HG03097 (cell line): ENCODE measurements around the gene PRPF19.
"Not testable (repeated sequence)": the region's sequence is repeated elsewhere in the genome, so short reads cannot be mapped to it uniquely, and the experiment has no call there.

Experiments used
- ATAC-seq: cut with Tn5 transposase; IDR thresholded peaks from one replicate; pipeline ENCODE4 v1.9.1; 2021; ENCODE audit not compliant: unreplicated experiment, low FRiP score

The PRPF19 gene

GRCh38 chr11:60910281-60910687 lies 3.9 kb upstream of the PRPF19 start:
- ATAC-seq, result peak; percentile 29

- not testable (repeated sequence) for ATAC-seq
These were observed 3.4 kb upstream of the PRPF19 start for GRCh38 chr11:60909680-60910280.

GRCh38 chr11:60908803-60909202 lies 2.4 kb upstream of the PRPF19 start:
- ATAC-seq, result no peak

- no peak for ATAC-seq
These were observed 753 bp downstream of the PRPF19 start for GRCh38 chr11:60905551-60906113.

DNA sequence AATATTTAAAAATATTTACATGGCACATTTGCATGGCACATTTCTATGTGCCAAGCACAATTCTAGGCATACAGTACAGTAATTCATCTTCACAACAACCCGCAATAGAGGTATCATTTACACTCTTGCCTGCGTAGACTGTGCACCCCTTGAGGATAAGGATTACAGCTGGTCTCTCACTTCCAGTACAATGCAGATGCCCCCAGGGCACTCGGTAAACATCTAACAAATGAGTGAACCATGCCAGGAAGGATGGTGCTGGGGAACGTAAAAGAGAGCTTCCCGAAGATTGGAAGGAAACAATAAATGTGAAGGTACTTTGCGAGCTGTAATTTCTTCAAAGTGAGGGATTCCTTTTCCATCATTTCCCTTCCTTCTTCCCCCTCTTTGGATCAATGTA lies 1.3 kb downstream of the PRPF19 start:
- no peak for ATAC-seq

- no peak for ATAC-seq
These were observed 3.8 kb downstream of the PRPF19 start for GRCh38 chr11:60902625-60903024.

DNA sequence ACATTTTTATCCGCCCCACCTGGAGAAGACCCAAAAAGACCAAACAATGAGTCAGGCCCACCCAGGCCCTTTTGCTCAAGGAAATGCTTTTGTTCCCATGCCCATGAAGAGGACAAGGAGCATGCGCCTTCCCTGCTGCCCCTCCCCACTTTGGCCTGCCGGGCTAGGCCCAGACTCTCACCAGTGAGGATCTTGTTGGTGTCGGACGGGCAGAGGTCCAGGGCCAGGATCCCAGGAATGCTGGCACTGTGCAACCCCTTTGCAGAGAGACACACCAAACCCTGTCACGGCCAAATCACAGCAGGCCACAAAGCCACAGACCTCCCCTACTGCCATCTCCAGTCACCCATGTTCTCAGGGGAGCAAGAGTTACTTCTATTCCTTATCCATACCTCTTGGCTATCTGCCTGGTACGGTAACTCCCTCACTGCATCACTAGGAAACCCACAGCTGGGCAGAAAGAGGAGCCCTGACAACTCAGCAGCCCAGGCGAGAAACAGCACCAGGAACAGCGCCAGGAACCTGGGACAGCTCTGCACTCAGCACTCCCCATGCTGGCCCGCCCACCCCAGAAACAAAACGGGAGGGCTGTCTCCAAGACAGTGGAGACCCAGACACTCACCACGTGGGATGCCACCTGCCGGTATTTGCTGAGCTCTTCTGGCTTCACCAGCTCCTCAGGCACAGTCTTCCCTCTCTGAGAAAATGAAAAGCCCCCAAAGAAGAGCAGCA lies 5.5 kb downstream of the PRPF19 start:
- ATAC-seq, result no peak

DNA sequence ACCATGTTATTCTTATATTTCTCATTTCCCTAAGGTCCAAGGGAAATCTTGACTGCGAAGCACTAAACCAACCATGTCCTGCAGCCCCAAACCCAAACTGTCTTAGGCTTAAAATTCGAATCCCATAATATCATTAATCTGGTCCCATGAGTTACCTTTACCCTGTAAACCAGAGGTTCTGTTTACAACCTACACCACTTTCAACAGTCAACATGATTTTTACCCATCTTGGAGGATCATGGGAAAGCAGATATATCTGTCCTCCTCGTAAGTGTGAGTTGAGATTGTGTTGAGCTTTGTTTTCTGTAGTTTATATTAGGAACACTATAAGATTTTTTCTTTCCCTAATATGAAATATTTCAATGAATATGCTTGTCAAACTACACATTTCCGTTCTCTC lies 6.4 kb downstream of the PRPF19 start:
- no peak for ATAC-seq

GRCh38 chr11:60899046-60899936 lies 7.1 kb downstream of the PRPF19 start:
- no peak for ATAC-seq

DNA sequence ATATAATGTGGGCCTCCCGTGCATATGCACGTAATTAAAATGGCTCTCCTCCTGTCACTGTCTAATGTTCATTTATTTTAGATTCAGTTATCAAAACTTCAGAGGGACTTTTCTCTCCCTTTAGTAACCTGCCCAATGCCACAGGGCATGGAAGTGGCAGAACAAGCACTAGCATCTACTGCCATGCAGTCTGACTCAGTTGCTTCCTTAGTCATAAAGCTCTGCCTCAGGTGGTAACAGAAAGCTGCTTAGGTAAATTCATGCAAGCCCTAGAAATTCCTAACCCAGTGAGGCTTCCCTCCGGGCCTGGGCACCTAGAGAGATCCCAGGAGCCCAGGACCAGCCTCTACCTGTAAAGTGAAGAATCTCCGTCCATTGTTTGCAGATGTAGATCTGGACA lies 8.9 kb downstream of the PRPF19 start:
- ATAC-seq, result no peak

DNA sequence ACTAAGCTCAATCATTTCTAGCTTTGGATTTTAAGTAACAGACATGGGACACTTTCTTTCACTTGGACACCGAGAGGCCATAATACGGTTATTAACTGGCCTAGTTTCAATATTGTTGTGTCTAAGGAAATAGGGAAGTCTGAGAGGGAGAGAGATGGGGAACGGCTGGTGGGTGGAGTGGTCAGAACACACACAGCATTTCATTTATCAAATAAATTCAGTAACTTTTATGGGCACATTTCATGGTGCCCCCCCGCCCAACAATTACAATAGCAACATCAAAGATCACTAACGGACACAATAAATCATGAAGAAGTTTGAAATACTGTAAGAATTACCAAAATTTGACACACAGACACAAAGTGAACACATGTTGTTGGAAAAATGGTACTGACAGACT lies 10.7 kb downstream of the PRPF19 start:
- no peak for ATAC-seq

DNA sequence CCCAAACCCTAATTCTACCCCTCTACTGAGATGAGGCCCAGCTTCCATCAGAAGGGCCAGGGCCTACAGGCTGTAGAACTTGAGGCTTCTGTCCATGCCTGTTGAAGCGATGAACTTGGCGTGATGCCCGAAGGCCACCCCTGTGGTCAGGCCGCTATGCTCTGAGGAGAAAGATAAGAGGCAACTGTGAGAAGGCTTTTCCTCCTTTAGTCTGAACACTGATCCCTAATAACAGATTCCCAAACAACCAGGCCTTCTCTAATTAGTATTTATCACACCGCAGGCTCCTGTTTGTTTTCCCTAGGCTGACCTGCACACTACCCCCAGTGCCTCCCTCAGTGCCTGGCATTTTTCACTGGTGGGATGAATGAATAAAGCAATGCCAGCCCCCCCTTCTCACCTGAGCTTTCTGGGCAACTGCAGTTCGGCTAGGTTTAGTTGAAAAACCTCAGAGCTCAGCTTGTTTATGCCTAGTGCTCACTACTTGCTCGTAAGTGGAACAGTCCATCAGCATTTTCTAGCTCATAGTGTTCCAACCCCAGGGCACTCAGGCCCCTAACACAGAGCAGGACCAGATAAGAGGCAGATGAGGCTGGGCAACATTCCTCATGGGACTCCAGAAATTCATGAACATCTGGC lies 15.2 kb downstream of the PRPF19 start:
- ATAC-seq, result no peak

DNA sequence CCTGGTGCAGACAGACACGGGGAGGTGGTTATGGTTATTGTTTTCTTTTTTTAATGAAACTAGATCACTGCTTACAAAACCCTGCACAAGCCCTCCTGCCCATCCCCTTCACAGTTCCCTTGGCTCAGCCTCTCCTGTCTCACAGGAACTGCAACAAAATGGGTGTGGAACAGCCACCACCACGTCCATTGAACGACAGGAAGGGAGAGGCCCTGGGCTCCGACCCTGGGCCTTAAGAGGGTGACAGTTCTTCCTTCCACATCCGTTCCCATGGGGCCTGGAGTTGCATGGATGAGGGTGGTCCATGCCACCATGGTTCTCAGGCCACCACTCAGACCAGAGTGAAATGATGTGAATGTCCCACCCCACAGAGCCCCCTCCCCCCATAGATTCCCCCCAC lies 15.7 kb downstream of the PRPF19 start:
- no peak for ATAC-seq

DNA sequence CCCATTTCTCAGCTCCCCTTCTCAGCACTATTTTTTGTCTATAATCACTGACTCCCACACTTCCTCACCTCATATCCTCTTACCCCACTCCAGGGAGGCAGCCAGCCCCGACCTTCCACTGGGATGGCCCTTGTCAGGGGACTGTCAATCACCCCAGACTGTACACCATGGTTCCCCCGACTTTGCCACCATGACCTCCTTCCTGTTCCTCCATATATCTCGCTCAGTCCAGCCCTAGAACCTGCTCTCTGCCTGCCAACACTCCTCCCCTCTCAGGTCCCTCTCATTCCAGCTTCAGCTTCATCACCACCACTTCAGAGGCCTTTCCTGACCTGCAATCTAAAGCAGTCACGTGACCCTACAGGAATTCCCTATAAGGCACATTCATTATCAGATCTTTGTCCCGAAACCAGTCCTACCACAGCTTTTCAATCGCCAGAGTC lies 16.5 kb downstream of the PRPF19 start:
- ATAC-seq, result no peak

DNA sequence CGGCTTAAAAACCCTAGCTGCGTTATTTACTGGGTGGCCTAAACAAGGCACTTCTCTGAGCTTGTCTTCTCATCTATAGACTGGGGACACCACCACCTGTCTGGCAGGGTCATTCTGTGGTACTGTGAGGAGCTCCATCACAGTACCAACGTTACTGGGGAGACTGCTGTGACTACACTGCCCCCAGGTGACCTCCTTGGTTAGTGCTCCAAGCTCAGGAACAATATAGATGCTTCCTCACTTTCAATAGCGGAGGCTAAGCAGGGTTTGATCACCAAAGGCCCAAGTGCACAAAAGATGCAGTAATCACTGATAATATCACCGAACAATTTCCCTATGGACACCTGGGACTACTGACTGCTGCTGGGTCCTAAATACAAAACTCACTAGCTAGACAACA lies 18.8 kb downstream of the PRPF19 start:
- no peak for ATAC-seq

DNA sequence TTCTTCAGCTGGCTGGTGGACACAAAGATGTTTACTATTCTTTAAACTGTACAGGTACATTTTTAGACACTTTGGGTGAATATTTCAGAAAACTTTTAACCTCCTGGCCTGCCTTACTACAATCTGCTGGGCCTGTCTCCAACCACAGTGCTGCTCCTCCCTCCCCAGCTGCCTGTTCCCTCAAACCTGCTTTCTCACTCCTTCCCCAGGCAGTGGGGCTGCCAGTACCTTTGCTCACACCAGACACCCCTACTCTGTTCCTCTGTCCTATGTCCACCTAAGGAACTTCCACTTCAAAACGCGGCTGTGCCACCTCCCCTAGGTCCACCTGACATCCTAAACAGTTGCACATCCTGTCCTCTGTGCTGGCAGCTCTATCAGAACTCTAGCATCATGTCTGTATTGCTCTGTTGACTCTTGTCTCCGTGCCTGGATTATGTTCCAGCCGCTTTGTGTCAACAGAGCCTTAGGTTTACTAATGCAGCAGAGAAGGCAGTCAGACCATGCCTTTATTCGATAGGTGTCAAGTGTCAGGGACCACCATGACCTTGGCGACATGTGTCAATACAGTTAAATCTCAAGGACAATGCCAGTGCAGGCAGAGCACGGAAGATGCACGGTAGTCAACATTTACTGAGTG lies 25.6 kb downstream of the PRPF19 start:
- ATAC-seq, result no peak

DNA sequence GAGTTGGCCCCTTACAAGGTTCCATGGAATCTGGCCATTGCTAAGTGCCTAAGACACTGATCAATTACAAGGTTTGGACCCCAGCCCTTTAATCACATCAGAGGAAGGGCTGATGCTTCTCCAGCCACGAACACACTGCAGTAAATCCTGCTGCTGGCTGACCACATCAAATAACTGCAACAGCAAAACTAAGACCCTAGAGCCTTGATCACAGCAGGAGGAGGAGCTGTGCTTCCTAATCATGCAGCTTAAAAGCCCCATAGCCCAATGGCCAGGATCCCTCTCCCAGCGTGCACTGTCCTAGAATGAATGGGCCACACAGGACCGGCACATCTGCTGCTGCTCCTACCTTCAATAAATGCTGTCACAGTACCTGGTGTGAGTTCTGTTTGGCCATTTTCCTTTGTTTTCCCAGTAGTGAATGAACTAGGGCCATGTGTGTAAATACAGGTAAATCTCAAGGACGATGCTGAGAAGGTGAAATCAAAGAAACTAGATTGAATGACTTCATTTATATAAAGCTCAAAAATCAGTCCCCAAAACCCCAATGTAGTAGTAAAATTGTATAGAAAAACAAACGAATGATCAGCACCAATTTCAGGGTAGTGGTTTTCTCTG lies 26.3 kb downstream of the PRPF19 start:
- ATAC-seq, result no peak

DNA sequence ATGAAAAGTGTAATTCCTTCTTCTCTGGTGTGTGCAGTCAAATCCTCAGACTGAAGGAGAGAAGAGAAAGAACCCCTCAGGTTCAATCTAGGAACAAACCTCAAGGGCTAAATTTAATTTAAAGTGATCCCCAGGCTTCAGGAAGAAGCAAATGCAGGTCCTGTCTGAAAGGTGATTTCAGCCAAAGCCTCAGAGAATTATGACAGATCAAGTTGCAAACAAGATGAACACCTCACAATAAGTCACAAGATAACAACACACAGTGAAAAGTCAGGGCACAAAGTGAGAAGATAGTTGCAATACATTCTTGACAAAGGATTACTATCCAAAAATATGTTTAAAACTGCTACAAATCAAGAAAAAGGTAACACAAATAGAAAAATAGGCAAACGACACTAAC lies 27.3 kb downstream of the PRPF19 start:
- ATAC-seq, result no peak

DNA sequence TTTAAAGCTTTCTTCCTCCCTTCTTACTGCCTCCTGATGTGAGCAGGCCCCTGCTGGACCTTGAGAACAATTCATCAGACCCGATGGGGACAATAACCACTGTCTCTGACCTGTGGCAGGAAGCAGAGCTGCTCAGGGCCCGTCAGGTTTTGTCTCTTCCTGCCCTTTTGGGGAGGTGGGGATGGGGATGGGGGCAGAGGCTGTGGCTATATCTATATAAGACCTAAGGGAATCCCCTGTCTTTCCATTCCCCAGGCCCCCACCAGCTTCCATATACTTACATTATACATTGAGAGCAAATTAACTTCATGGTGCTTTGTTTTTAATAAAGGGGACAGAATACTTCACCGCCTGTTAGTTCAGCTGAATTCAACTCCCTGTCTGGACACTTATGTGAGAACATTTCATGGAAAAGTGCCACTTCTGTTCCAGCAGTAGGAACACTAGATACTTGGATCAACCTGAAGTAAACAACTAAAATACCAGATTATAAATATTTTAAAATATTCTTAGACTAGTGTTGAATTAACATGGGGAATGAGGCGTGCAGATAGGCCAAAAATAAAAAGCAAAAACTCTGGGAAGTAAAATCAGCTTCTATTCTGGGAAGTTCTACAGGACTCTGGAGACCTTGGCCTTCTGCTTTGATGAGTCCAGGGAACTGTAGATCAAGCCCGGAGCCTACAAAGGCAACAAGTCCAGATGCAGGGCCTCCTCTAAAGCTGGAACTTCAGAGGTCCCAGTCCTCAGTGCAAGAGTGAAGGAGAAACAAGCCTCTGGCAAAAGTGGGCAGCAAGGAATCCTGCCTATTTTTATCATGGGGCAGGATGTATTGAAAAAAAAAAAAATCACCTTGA lies 27.9 kb downstream of the PRPF19 start:
- no peak for ATAC-seq
